Naive B cell (primary cell): ENCODE data around the gene TNNI3K. TPM values are rescaled to one million over a fixed set of nuclear protein-coding genes. Genes with fewer than 3 reads are reported as not detected.

ENCODE experiments used
- ATAC-seq, 2 donors: fragments of 150-1000 bp; cut with Tn5 transposase; 2 replicates each; pipeline ENCODE4 v1.10.0; 2021; ENCODE audit warnings: low read depth in 2 of 2, mild to moderate bottlenecking in 2 of 2, moderate library complexity in 2 of 2
- DNase-seq: peaks from one replicate; pipeline ENCODE4 v3.0.0; 2022
- H3K27ac Mint-ChIP-seq, 6 donors: one replicate each; pipeline ENCODE4 v1.8.0; 2020 to 2022; ENCODE audit warnings: mild to moderate bottlenecking in 6 of 6, mixed read lengths in 6 of 6, moderate library complexity in 5 of 6, inconsistent platforms in 2 of 6
- H3K27me3 Mint-ChIP-seq, 3 donors: one replicate each; pipeline ENCODE4 v1.8.0; 2021 to 2022; ENCODE audit warnings: mixed read lengths in 3 of 3, mild to moderate bottlenecking in 1 of 3
- H3K36me3 Mint-ChIP-seq, 2 donors: one replicate each; pipeline ENCODE4 v1.8.0; 2020 to 2022; ENCODE audit warnings: mixed read lengths in 2 of 2, inconsistent platforms in 1 of 2, mild to moderate bottlenecking in 1 of 2
- H3K4me1 Mint-ChIP-seq, 3 donors: one replicate each; pipeline ENCODE4 v1.8.0; 2020 to 2022; ENCODE audit warnings: mixed read lengths in 3 of 3, inconsistent platforms in 1 of 3, mild to moderate bottlenecking in 1 of 3, moderate library complexity in 1 of 3
- H3K4me3 Mint-ChIP-seq, 8 donors: one replicate each; pipeline ENCODE4 v1.8.0; 2020 to 2022; ENCODE audit warnings: mild to moderate bottlenecking in 8 of 8, mixed read lengths in 8 of 8, moderate library complexity in 8 of 8, inconsistent platforms in 2 of 8
- H3K9me3 Mint-ChIP-seq, 7 donors: one replicate each; pipeline ENCODE4 v1.8.0; 2020 to 2022; ENCODE audit warnings: mixed read lengths in 7 of 7, mild to moderate bottlenecking in 5 of 7, inconsistent platforms in 2 of 7, moderate library complexity in 1 of 7
- polyA plus RNA-seq, 6 donors: library from polyadenylated mRNA; unstranded; fragments of 300-500 nt; fragmentation: Illumina TruSeq; gene quantifications; one replicate each; pipeline ENCODE4 v1.2.3, GENCODE V29; 2021; ENCODE audit warnings: low read depth in 6 of 6

Gene TNNI3K
- polyA plus RNA-seq, 6 donors from 2014 or later: 0.48 TPM; not detected in 5

GRCh38 chr1:74548961-74549750 is 314.0 kb downstream of the TNNI3K start:
- peaks cover 0 to 3% (median 0%) of the 10 kb centered on the region in 7 donors for H3K9me3 Mint-ChIP-seq
- peaks cover 0 to 16% (median 5%) of the 10 kb centered on the region in 3 donors for H3K27me3 Mint-ChIP-seq
- H3K4me1 Mint-ChIP-seq: no peaks in the 10 kb centered on the region
- H3K36me3 Mint-ChIP-seq: no peaks in the 10 kb centered on the region
- H3K4me3 Mint-ChIP-seq: no peak overlapping the region
- H3K27ac Mint-ChIP-seq: no peak overlapping the region
- DNase-seq (no peak), ATAC-seq (no peak)

GRCh38 chr1:74549932-74550331 is 314.7 kb downstream of the TNNI3K start:
- Mint-ChIP-seq H3K27me3 (peaks cover 0 to 15% (median 5%) of the 10 kb centered on the region in 3 donors), H3K27ac (no peak overlapping the region), H3K4me3 (no peak overlapping the region), H3K36me3 (no peaks in the 10 kb centered on the region), H3K9me3 (peaks cover 0 to 3% (median 0%) of the 10 kb centered on the region in 7 donors), H3K4me1 (no peaks in the 10 kb centered on the region)
- ATAC-seq (no peak), DNase-seq (no peak)

- no peak for ATAC-seq
- Mint-ChIP-seq H3K9me3 (no peaks in the 10 kb centered on the region), H3K27me3 (no peaks in the 10 kb centered on the region), H3K36me3 (no peaks in the 10 kb centered on the region), H3K4me1 (no peaks in the 10 kb centered on the region), H3K4me3 (no peak overlapping the region), H3K27ac (no peak overlapping the region)
- DNase-seq: no peak
Observed at GRCh38 chr1:74570797-74571492, 335.8 kb downstream of the TNNI3K start.

GRCh38 chr1:74571493-74571800 is 336.3 kb downstream of the TNNI3K start:
- Mint-ChIP-seq H3K4me1 (no peaks in the 10 kb centered on the region), H3K36me3 (no peaks in the 10 kb centered on the region), H3K4me3 (no peak overlapping the region), H3K9me3 (no peaks in the 10 kb centered on the region), H3K27ac (no peak overlapping the region), H3K27me3 (no peaks in the 10 kb centered on the region)
- DNase-seq (no peak), ATAC-seq (no peak)

GRCh38 chr1:74571891-74572290 is 336.7 kb downstream of the TNNI3K start:
- no peaks in the 10 kb centered on the region for H3K27me3 Mint-ChIP-seq
- no peak overlapping the region for H3K27ac Mint-ChIP-seq
- no peak overlapping the region for H3K4me3 Mint-ChIP-seq
- ATAC-seq (no peak), DNase-seq (no peak)
- H3K9me3 Mint-ChIP-seq: no peaks in the 10 kb centered on the region
- H3K4me1 Mint-ChIP-seq: no peaks in the 10 kb centered on the region
- H3K36me3 Mint-ChIP-seq: no peaks in the 10 kb centered on the region

- Mint-ChIP-seq H3K9me3 (no peaks in the 10 kb centered on the region), H3K27me3 (no peaks in the 10 kb centered on the region), H3K27ac (peak overlapping the region in 1 of 6 donors; percentile 60), H3K4me3 (no peak overlapping the region), H3K4me1 (no peaks in the 10 kb centered on the region), H3K36me3 (no peaks in the 10 kb centered on the region)
- DNase-seq (no peak), ATAC-seq (no peak)
Observed at GRCh38 chr1:74578101-74578500, 342.9 kb downstream of the TNNI3K start.

- H3K4me3 Mint-ChIP-seq: no peak overlapping the region
- DNase-seq: no peak
- H3K27ac Mint-ChIP-seq: no peak overlapping the region
- no peak for ATAC-seq
- peaks cover 0 to 2% (median 0%) of the 10 kb centered on the region in 3 donors for H3K27me3 Mint-ChIP-seq
- no peaks in the 10 kb centered on the region for H3K36me3 Mint-ChIP-seq
- no peaks in the 10 kb centered on the region for H3K4me1 Mint-ChIP-seq
- H3K9me3 Mint-ChIP-seq: no peaks in the 10 kb centered on the region
Observed at GRCh38 chr1:74579425-74579824, 344.2 kb downstream of the TNNI3K start.

- Mint-ChIP-seq H3K27ac (no peak overlapping the region), H3K36me3 (no peaks in the 10 kb centered on the region), H3K27me3 (peaks cover 0 to 5% (median 0%) of the 10 kb centered on the region in 3 donors), H3K9me3 (no peaks in the 10 kb centered on the region), H3K4me1 (no peaks in the 10 kb centered on the region), H3K4me3 (no peak overlapping the region)
- no peak for DNase-seq
- no peak for ATAC-seq
Observed at GRCh38 chr1:74583397-74583796, 348.2 kb downstream of the TNNI3K start.

- ATAC-seq: no peak
- Mint-ChIP-seq H3K4me3 (no peak overlapping the region), H3K4me1 (no peaks in the 10 kb centered on the region), H3K27ac (no peak overlapping the region), H3K36me3 (no peaks in the 10 kb centered on the region), H3K27me3 (peaks cover 0 to 5% (median 0%) of the 10 kb centered on the region in 3 donors), H3K9me3 (no peaks in the 10 kb centered on the region)
- no peak for DNase-seq
Observed at GRCh38 chr1:74584185-74584584, 349.0 kb downstream of the TNNI3K start.

- Mint-ChIP-seq H3K36me3 (no peaks in the 10 kb centered on the region), H3K27ac (no peak overlapping the region), H3K4me1 (no peaks in the 10 kb centered on the region), H3K27me3 (peaks cover 5% of the 10 kb centered on the region in 3 donors), H3K4me3 (peak overlapping the region in 1 of 8 donors; percentile 7), H3K9me3 (no peaks in the 10 kb centered on the region)
- no peak for DNase-seq
- no peak for ATAC-seq
Observed at GRCh38 chr1:74586253-74586897, 351.2 kb downstream of the TNNI3K start.

- H3K36me3 Mint-ChIP-seq: no peaks in the 10 kb centered on the region
- H3K27ac Mint-ChIP-seq: no peak overlapping the region
Observed at GRCh38 chr1:74587888-74588287, 352.7 kb downstream of the TNNI3K start.

GRCh38 chr1:74590288-74590687 is 355.1 kb downstream of the TNNI3K start:
- ATAC-seq (no peak), DNase-seq (no peak)
- no peak overlapping the region for H3K27ac Mint-ChIP-seq
- no peaks in the 10 kb centered on the region for H3K36me3 Mint-ChIP-seq
- H3K9me3 Mint-ChIP-seq: peaks cover 0 to 2% (median 0%) of the 10 kb centered on the region in 7 donors
- no peak overlapping the region for H3K4me3 Mint-ChIP-seq
- H3K27me3 Mint-ChIP-seq: peaks cover 0 to 6% (median 5%) of the 10 kb centered on the region in 3 donors
- H3K4me1 Mint-ChIP-seq: no peaks in the 10 kb centered on the region

More at GRCh38 chr1:74587888-74588287, 352.7 kb downstream of the TNNI3K start:
- DNase-seq (no peak), ATAC-seq (no peak)
- H3K9me3 Mint-ChIP-seq: no peaks in the 10 kb centered on the region
- peaks cover 5 to 6% (median 5%) of the 10 kb centered on the region in 3 donors for H3K27me3 Mint-ChIP-seq
- no peaks in the 10 kb centered on the region for H3K4me1 Mint-ChIP-seq
- no peak overlapping the region for H3K4me3 Mint-ChIP-seq

- Mint-ChIP-seq H3K4me1 (no peaks in the 10 kb centered on the region), H3K27me3 (peaks cover 0 to 6% (median 5%) of the 10 kb centered on the region in 3 donors), H3K9me3 (peaks cover 0 to 2% (median 0%) of the 10 kb centered on the region in 7 donors), H3K36me3 (no peaks in the 10 kb centered on the region), H3K4me3 (no peak overlapping the region), H3K27ac (no peak overlapping the region)
- no peak for DNase-seq
- ATAC-seq: no peak
Observed at GRCh38 chr1:74591949-74592348, 356.8 kb downstream of the TNNI3K start.
